ENCODE results near the gene ERFE. TPM values are rescaled to one million over a fixed set of nuclear protein-coding genes. Genes with fewer than 3 reads are reported as not detected.

Gene ERFE
- total and polyA plus RNA-seq, 2 donors (not counting 3 experiments of a cell fraction or from before 2014, with no cell fraction given) = 0.65 to 1.2 TPM

DNA sequence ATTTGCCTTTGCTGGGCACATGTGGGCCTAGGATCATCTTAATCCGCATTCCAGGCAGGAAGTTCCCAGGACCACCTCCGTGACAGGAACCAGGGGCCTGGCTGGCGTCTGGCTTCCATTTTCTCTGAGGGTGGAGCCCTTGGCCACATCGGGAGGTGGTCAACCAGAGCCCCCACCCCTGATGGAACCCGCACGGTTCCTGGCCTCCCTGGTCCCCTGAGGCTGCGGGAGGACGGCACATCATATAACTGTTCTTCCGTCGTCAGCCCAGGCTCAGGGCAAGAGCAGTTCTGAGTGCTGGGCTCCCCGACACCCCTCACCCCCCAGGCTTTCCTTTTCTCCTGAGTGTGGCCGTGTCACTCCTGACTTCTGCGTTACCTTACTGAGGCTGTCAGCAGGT is 45.2 kb upstream of the ERFE start:
- intact Hi-C loops (cut with micrococcal nuclease) (no loop called here), dilution Hi-C loops (cut with MboI; ENCODE audit: extremely low pct_ligation_motif_present, low sequenced_read_pairs) (no loop called here)
- BruUV-seq (replicated peaks) = no TSS peak
- no peaks in the 10 kb centered on the region for H3K36me3 ChIP-seq (ENCODE audit: control insufficient read depth in 2 of 2, extremely low read depth in 1 of 2, insufficient read depth in 2 of 2, low read length in 2 of 2)
- TF ChIP-seq FOS (IDR thresholded peaks at IDR 0.05; ENCODE audit: borderline replicate concordance, insufficient read depth, low read length) = no peak
- TF ChIP-seq POLR2A (IDR thresholded peaks at IDR 0.05; ENCODE audit: low read depth, low read length) = no peak
- TF ChIP-seq, protein P1, sequence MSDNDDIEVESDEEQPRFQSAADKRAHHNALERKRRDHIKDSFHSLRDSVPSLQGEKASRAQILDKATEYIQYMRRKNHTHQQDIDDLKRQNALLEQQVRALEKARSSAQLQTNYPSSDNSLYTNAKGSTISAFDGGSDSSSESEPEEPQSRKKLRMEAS (IDR thresholded peaks at IDR 0.05; ENCODE audit: insufficient read depth, insufficient read length) = no peak
- TF ChIP-seq EZH2 (IDR thresholded peaks at IDR 0.05; ENCODE audit: borderline replicate concordance, low read depth, low read length, severe bottlenecking) = no peak
- TF ChIP-seq MYC (IDR thresholded peaks at IDR 0.05; ENCODE audit: low read depth, low read length) = no peak
- TF ChIP-seq JUN (IDR thresholded peaks at IDR 0.05; ENCODE audit: borderline replicate concordance, insufficient read depth, insufficient read length, low read depth) = no peak
- H3K9me3 ChIP-seq (replicated peaks; ENCODE audit: control insufficient read depth, insufficient read depth, low read length) = peaks cover 2% of the 10 kb centered on the region
- no peak overlapping the region for H3K4me3 ChIP-seq (replicated peaks in 1 of 3; ENCODE audit: insufficient read depth in 1 of 3, low read depth in 1 of 3, low read length in 3 of 3)
- FAIRE-seq = no peak
- H3K9ac ChIP-seq (replicated peaks; ENCODE audit: extremely low read depth, insufficient read depth, low read length) = no peak overlapping the region
- no peaks in the 10 kb centered on the region for H3K27me3 ChIP-seq (ENCODE audit: control insufficient read depth in 2 of 2, insufficient read depth in 2 of 2, low read length in 2 of 2)
- H3K79me2 ChIP-seq (ENCODE audit: control insufficient read depth, insufficient read depth, low read length) = no peaks in the 10 kb centered on the region
- ChIA-PET CTCF (no interaction called here), POLR2A (no interaction called here)
- no peaks in the 10 kb centered on the region for H4K20me1 ChIP-seq (replicated peaks; ENCODE audit: control insufficient read depth, extremely low read depth, insufficient read depth, low read length)
- no peaks in the 10 kb centered on the region for H3K9me1 ChIP-seq (replicated peaks; ENCODE audit: control insufficient read depth, extremely low read depth, insufficient read depth, low read length)
- H3K4me1 ChIP-seq (ENCODE audit: control insufficient read depth, extremely low read depth, insufficient read depth, low read length) = no peaks in the 10 kb centered on the region
- DNase-seq (ENCODE audit: low read depth, low spot score) = no peak
- H2AFZ ChIP-seq (ENCODE audit: low read depth, low read length) = no peak overlapping the region
- H3K27ac ChIP-seq (ENCODE audit: insufficient read depth, low read depth, low read length) = no peak overlapping the region
- H3K4me2 ChIP-seq (ENCODE audit: insufficient read depth, low read length) = no peak overlapping the region

DNA sequence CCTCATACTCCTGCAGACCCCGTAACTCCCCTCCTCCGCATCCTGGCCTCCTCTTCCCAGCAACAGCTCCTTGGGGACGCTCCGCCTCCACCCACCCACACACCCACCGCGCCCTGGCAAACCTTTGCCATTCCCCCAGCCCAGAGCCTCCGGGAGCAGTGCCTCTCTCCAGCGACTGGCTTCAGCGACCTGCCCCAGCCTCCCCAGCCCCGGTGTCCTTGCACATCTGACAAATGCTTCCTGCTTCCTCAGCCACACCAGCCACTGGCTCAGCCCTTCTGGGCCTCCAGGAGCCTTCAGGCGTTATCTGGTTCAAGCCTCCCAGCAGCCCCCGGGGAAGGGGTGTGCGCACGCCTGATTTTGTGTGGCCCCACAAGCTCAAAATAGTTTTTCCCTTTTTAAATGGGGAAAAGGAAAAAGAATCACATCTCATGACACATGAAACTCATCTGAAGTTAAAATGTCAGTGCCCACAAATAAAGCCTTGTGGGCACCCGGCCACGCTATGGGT is 44.4 kb upstream of the ERFE start:
- POLR2A ChIA-PET = no interaction called here
- FAIRE-seq = no peak

More for the DNA sequence above, 44.4 kb upstream of the ERFE start:
- H3K4me2 ChIP-seq (ENCODE audit: insufficient read depth, low read length) = no peak overlapping the region
- no peaks in the 10 kb centered on the region for H3K4me1 ChIP-seq (ENCODE audit: control insufficient read depth, extremely low read depth, insufficient read depth, low read length)
- H3K4me3 ChIP-seq (replicated peaks in 1 of 3; ENCODE audit: insufficient read depth in 1 of 3, low read depth in 1 of 3, low read length in 3 of 3) = no peak overlapping the region
- H3K27ac ChIP-seq (ENCODE audit: insufficient read depth, low read depth, low read length) = no peak overlapping the region
- H4K20me1 ChIP-seq (replicated peaks; ENCODE audit: control insufficient read depth, extremely low read depth, insufficient read depth, low read length) = no peaks in the 10 kb centered on the region
- TF ChIP-seq, protein P1 (IDR thresholded peaks at IDR 0.05; ENCODE audit: insufficient read depth, insufficient read length) = no peak
- peaks cover 2% of the 10 kb centered on the region for H3K9me3 ChIP-seq (replicated peaks; ENCODE audit: control insufficient read depth, insufficient read depth, low read length)
- no peak for DNase-seq (ENCODE audit: low read depth, low spot score)
- no peaks in the 10 kb centered on the region for H3K27me3 ChIP-seq (ENCODE audit: control insufficient read depth in 2 of 2, insufficient read depth in 2 of 2, low read length in 2 of 2)
- H3K9me1 ChIP-seq (replicated peaks; ENCODE audit: control insufficient read depth, extremely low read depth, insufficient read depth, low read length) = no peaks in the 10 kb centered on the region
- H3K79me2 ChIP-seq (ENCODE audit: control insufficient read depth, insufficient read depth, low read length) = no peaks in the 10 kb centered on the region
- dilution Hi-C loops (cut with MboI; ENCODE audit: extremely low pct_ligation_motif_present, low sequenced_read_pairs) (no loop called here), intact Hi-C loops (cut with micrococcal nuclease) (no loop called here)
- H3K9ac ChIP-seq (replicated peaks; ENCODE audit: extremely low read depth, insufficient read depth, low read length) = no peak overlapping the region
- no TSS peak for BruUV-seq (replicated peaks)
- no peaks in the 10 kb centered on the region for H3K36me3 ChIP-seq (ENCODE audit: control insufficient read depth in 2 of 2, extremely low read depth in 1 of 2, insufficient read depth in 2 of 2, low read length in 2 of 2)
- no peak overlapping the region for H2AFZ ChIP-seq (ENCODE audit: low read depth, low read length)
- CTCF ChIA-PET = no interaction called here

All from endothelial cell of umbilical vein (primary cell).